Measurements from ENCODE around the gene VASP. TPM values are rescaled to one million over a fixed set of nuclear protein-coding genes. Genes with fewer than 3 reads are reported as not detected.

VASP gene
- polyA plus RNA-seq, 3 donors = 132 to 154 (median 144) TPM

GRCh38 chr19:45499196-45500180 lies 7.8 kb upstream of the VASP start:
- Histone ChIP-seq H2AFZ (ENCODE audit: insufficient read depth, low read depth, low read length, poor library complexity, severe bottlenecking) (peak overlapping the region; percentile 37), H3K4me2 (replicated peaks; ENCODE audit: extremely low read depth, low read length, poor library complexity, severe bottlenecking) (peak overlapping the region; percentile 66), H3K36me3 (replicated peaks in 1 of 2; ENCODE audit: control insufficient read depth in 1 of 2, insufficient read depth in 2 of 2, low read length in 2 of 2) (no peaks in the 10 kb centered on the region), H3K9me3 (replicated peaks in 1 of 2; ENCODE audit: control insufficient read depth in 1 of 2, insufficient read depth in 1 of 2, low read length in 2 of 2) (peaks cover 6 to 8% of the 10 kb centered on the region in 2 donors), H3K27me3 (ENCODE audit: control insufficient read depth in 2 of 2, insufficient read depth in 2 of 2, low read length in 2 of 2) (peaks cover 15 to 40% of the 10 kb centered on the region in 2 donors), H3K4me1 (ENCODE audit: control insufficient read depth in 1 of 2, insufficient read depth in 2 of 2, low read length in 2 of 2) (peaks cover 70 to 83% of the 10 kb centered on the region in 2 donors), H3K9ac (ENCODE audit: insufficient read depth, low read length, poor library complexity, severe bottlenecking) (no peak overlapping the region), H4K20me1 (ENCODE audit: insufficient read depth, low read length) (peaks cover 10% of the 10 kb centered on the region), H3K4me3 (replicated peaks in 1 of 3; ENCODE audit: low read depth in 2 of 3, low read length in 3 of 3) (peak overlapping the region in 1 of 3 experiments; percentile 61), H3K27ac (ENCODE audit: low read depth in 1 of 2, low read length in 2 of 2) (no peak overlapping the region), H3K79me2 (ENCODE audit: insufficient read depth, low read length) (no peaks in the 10 kb centered on the region)
- Mint-ChIP-seq H3K27ac (peak overlapping the region in 1 of 7 donors; percentile 59), H3K4me1 (peaks cover 59% of the 10 kb centered on the region), H3K4me3 (peak overlapping the region; percentile 45 to 88), H3K9me3 (peaks cover 5 to 15% (median 10%) of the 10 kb centered on the region in 7 donors), H3K36me3 (peaks cover 14 to 15% of the 10 kb centered on the region in 2 donors), H3K27me3 (ENCODE audit: low read depth in 3 of 3) (peaks cover 36 to 62% (median 52%) of the 10 kb centered on the region in 3 donors)
- peak in 1 of 3 donors; percentile 34 for DNase-seq
- WGBS (ENCODE audit: insufficient coverage) = 14% methylated on average over 31 of the region's 37 CpGs
- intact Hi-C loops (cut with micrococcal nuclease) = loop anchor here in 1 of 2 donors (10.0 kb wide), 1 partner anchor 185 kb away; no protein-coding TSS in a partner anchor
- TF ChIP-seq, protein P1, sequence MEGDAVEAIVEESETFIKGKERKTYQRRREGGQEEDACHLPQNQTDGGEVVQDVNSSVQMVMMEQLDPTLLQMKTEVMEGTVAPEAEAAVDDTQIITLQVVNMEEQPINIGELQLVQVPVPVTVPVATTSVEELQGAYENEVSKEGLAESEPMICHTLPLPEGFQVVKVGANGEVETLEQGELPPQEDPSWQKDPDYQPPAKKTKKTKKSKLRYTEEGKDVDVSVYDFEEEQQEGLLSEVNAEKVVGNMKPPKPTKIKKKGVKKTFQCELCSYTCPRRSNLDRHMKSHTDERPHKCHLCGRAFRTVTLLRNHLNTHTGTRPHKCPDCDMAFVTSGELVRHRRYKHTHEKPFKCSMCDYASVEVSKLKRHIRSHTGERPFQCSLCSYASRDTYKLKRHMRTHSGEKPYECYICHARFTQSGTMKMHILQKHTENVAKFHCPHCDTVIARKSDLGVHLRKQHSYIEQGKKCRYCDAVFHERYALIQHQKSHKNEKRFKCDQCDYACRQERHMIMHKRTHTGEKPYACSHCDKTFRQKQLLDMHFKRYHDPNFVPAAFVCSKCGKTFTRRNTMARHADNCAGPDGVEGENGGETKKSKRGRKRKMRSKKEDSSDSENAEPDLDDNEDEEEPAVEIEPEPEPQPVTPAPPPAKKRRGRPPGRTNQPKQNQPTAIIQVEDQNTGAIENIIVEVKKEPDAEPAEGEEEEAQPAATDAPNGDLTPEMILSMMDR (IDR thresholded peaks at IDR 0.05) = no peak

GRCh38 chr19:45500918-45501729 lies 6.2 kb upstream of the VASP start:
- 96% methylated on average over 4 of the region's 8 CpGs for WGBS (ENCODE audit: insufficient coverage)
- Mint-ChIP-seq H3K27me3 (ENCODE audit: low read depth in 3 of 3) (peaks cover 22 to 45% (median 39%) of the 10 kb centered on the region in 3 donors), H3K4me1 (peaks cover 67% of the 10 kb centered on the region), H3K27ac (peak overlapping the region; percentile 86 to 93 (median 92)), H3K4me3 (peak overlapping the region in 1 of 2 donors; percentile 64), H3K9me3 (peaks cover 5 to 14% (median 10%) of the 10 kb centered on the region in 7 donors), H3K36me3 (peaks cover 9 to 11% of the 10 kb centered on the region in 2 donors)
- Histone ChIP-seq H3K4me2 (replicated peaks; ENCODE audit: extremely low read depth, low read length, poor library complexity, severe bottlenecking) (peak overlapping the region; percentile 49), H3K9me3 (replicated peaks in 1 of 2; ENCODE audit: control insufficient read depth in 1 of 2, insufficient read depth in 1 of 2, low read length in 2 of 2) (peaks cover under 1 to 6% of the 10 kb centered on the region in 2 donors), H3K4me3 (replicated peaks in 1 of 3; ENCODE audit: low read depth in 2 of 3, low read length in 3 of 3) (peak overlapping the region in 1 of 3 experiments; percentile 43), H3K27me3 (ENCODE audit: control insufficient read depth in 2 of 2, insufficient read depth in 2 of 2, low read length in 2 of 2) (peaks cover 4 to 24% of the 10 kb centered on the region in 2 donors), H3K4me1 (ENCODE audit: control insufficient read depth in 1 of 2, insufficient read depth in 2 of 2, low read length in 2 of 2) (peaks cover 78 to 96% of the 10 kb centered on the region in 2 donors), H4K20me1 (ENCODE audit: insufficient read depth, low read length) (peaks cover 2% of the 10 kb centered on the region), H3K9ac (ENCODE audit: insufficient read depth, low read length, poor library complexity, severe bottlenecking) (no peak overlapping the region), H3K79me2 (ENCODE audit: insufficient read depth, low read length) (no peaks in the 10 kb centered on the region), H2AFZ (ENCODE audit: insufficient read depth, low read depth, low read length, poor library complexity, severe bottlenecking) (no peak overlapping the region), H3K36me3 (replicated peaks in 1 of 2; ENCODE audit: control insufficient read depth in 1 of 2, insufficient read depth in 2 of 2, low read length in 2 of 2) (no peaks in the 10 kb centered on the region), H3K27ac (ENCODE audit: low read depth in 1 of 2, low read length in 2 of 2) (peak overlapping the region; percentile 80)
- TF ChIP-seq, protein P1 (IDR thresholded peaks at IDR 0.05) = no peak
- no peak for DNase-seq
- intact Hi-C loops (cut with micrococcal nuclease) = no loop called here
